Uterus (tissue), 2 donors: ENCODE results near the gene XIRP2.

ENCODE experiments used
- CTCF ChIP-seq, 4 experiments: fragments of 200-600 bp in 2 of 4; fragments of 450-650 bp in 2 of 4; sonication (generic) in 2 of 4; IDR thresholded peaks; one replicate each; pipeline ENCODE4 v1.5.1; 2016 to 2019; ENCODE audit warnings: antibody characterized with exemption in 4 of 4, mild to moderate bottlenecking in 2 of 4, moderate library complexity in 1 of 4
- POLR2A ChIP-seq, 2 donors: fragments of 450-650 bp; IDR thresholded peaks; one replicate each; pipeline ENCODE4 v1.6.1; 2016; ENCODE audit warnings: antibody characterized with exemption in 2 of 2, mild to moderate bottlenecking in 1 of 2, moderate library complexity in 1 of 2

GRCh38 chr2:166994588-166995336 is 106.5 kb downstream of the XIRP2 start:
- TF ChIP-seq CTCF (IDR thresholded peaks at IDR 0.05), result no peak
- TF ChIP-seq POLR2A (IDR thresholded peaks at IDR 0.05), result no peak
